Effector memory CD4-positive, alpha-beta T cell (primary cell): ENCODE data around the gene MAGI1.
"Not testable (repeated sequence)": the region's sequence is repeated elsewhere in the genome, so short reads cannot be mapped to it uniquely, and the experiment has no call there.

ENCODE experiments used
- DNase-seq, 3 donors: peaks; one replicate each; pipeline ENCODE4 v3.0.0-alpha.2; 2020
- H3K27ac ChIP-seq: 2 replicates; pipeline ENCODE4 v1.7.0; 2013; ENCODE audit warnings: mild to moderate bottlenecking, low read length, moderate library complexity; ENCODE audit not compliant: insufficient read depth, poor library complexity, severe bottlenecking
- H3K27me3 ChIP-seq: replicated peaks from 2 replicates; pipeline ENCODE4 v1.7.0; 2013; ENCODE audit warnings: mild to moderate bottlenecking, low read length; ENCODE audit not compliant: insufficient read depth, control insufficient read depth, poor library complexity, severe bottlenecking
- H3K36me3 ChIP-seq: 2 replicates; pipeline ENCODE4 v1.7.0; 2013; ENCODE audit warnings: mild to moderate bottlenecking, low read length, moderate library complexity; ENCODE audit not compliant: control insufficient read depth, insufficient read depth
- H3K4me1 ChIP-seq: 2 replicates; pipeline ENCODE4 v1.7.0; 2013; ENCODE audit warnings: low read length, mild to moderate bottlenecking; ENCODE audit not compliant: control insufficient read depth, insufficient read depth, poor library complexity, severe bottlenecking
- H3K4me3 ChIP-seq: 2 replicates; pipeline ENCODE4 v1.7.0; 2013; ENCODE audit warnings: low read length, low read depth, mild to moderate bottlenecking; ENCODE audit not compliant: insufficient read depth, poor library complexity, severe bottlenecking
- H3K9me3 ChIP-seq: 2 replicates; pipeline ENCODE4 v1.7.0; 2013; ENCODE audit warnings: mild to moderate bottlenecking, low read length, moderate library complexity; ENCODE audit not compliant: control insufficient read depth

The MAGI1 gene

GRCh38 chr3:65615329-65615728 is 423.4 kb downstream of the MAGI1 start:
- H3K4me3 ChIP-seq, result no peak overlapping the region
- H3K27ac ChIP-seq, result no peak overlapping the region
- no peaks in the 10 kb centered on the region for H3K27me3 ChIP-seq
- no peaks in the 10 kb centered on the region for H3K36me3 ChIP-seq
- no peaks in the 10 kb centered on the region for H3K4me1 ChIP-seq
- DNase-seq, result no peak
- H3K9me3 ChIP-seq, result no peaks in the 10 kb centered on the region

DNA sequence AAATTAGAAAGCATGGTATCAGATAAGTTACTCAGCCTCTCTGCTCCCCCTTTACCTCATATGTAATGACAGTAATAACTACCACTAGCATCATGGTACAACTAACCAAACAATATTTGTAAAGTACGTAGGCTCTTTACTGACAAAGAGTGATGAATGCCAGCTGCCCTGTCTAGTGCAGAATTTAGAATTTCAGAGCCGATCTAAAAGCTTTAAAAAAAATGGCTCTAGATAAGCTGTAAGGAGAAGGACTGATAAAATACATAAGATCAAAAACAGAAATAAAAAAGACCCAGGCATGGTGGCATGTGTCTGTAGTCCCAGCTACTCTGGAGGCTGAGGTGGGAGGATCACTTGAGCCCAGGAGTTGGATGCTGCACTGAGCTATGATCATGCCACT is 424.1 kb downstream of the MAGI1 start:
- no peaks in the 10 kb centered on the region for H3K36me3 ChIP-seq
- H3K27me3 ChIP-seq, result no peaks in the 10 kb centered on the region
- no peaks in the 10 kb centered on the region for H3K9me3 ChIP-seq
- no peak overlapping the region for H3K27ac ChIP-seq
- DNase-seq, result no peak
- H3K4me3 ChIP-seq, result no peak overlapping the region
- no peaks in the 10 kb centered on the region for H3K4me1 ChIP-seq

- not testable (repeated sequence) for H3K4me3 ChIP-seq, H3K36me3 ChIP-seq, H3K9me3 ChIP-seq, H3K27ac ChIP-seq, DNase-seq, H3K4me1 ChIP-seq, H3K27me3 ChIP-seq
Measured at GRCh38 chr3:65607965-65608460, 430.7 kb downstream of the MAGI1 start.

DNA sequence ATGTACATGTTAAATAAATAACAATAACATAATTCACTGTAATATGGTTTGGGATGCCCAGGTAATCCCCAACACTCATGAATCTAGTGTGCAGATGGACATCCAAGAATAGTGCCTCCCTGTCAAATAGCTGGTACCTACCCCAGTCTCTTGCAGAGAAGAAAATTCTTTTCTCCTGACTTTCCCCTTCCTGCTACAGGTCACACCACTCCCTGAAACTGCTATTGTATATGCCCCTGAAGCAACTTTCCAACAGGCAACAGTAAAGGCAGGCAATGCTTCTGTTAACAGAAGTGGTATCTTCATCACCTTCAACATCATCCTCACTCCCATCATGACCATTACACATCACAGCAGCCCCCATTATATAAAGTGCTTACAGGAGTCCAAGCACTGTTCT is 431.6 kb downstream of the MAGI1 start:
- Histone ChIP-seq H3K4me1 (no peaks in the 10 kb centered on the region), H3K27ac (no peak overlapping the region), H3K9me3 (no peaks in the 10 kb centered on the region), H3K36me3 (no peaks in the 10 kb centered on the region), H3K27me3 (no peaks in the 10 kb centered on the region), H3K4me3 (no peak overlapping the region)
- DNase-seq, result no peak

- no peaks in the 10 kb centered on the region for H3K27me3 ChIP-seq
- H3K9me3 ChIP-seq, result no peaks in the 10 kb centered on the region
- no peak for DNase-seq
- H3K4me3 ChIP-seq, result no peak overlapping the region
- H3K27ac ChIP-seq, result no peak overlapping the region
- H3K4me1 ChIP-seq, result no peaks in the 10 kb centered on the region
- H3K36me3 ChIP-seq, result no peaks in the 10 kb centered on the region
Measured at GRCh38 chr3:65605876-65606432, 432.8 kb downstream of the MAGI1 start.

- H3K9me3 ChIP-seq, result no peaks in the 10 kb centered on the region
- H3K4me1 ChIP-seq, result no peaks in the 10 kb centered on the region
- no peak overlapping the region for H3K4me3 ChIP-seq
- no peak for DNase-seq
- no peaks in the 10 kb centered on the region for H3K27me3 ChIP-seq
- H3K36me3 ChIP-seq, result no peaks in the 10 kb centered on the region
- no peak overlapping the region for H3K27ac ChIP-seq
Measured at GRCh38 chr3:65604863-65605526, 433.7 kb downstream of the MAGI1 start.

GRCh38 chr3:65603631-65604030 is 435.1 kb downstream of the MAGI1 start:
- Histone ChIP-seq H3K9me3 (no peaks in the 10 kb centered on the region), H3K4me3 (no peak overlapping the region), H3K4me1 (no peaks in the 10 kb centered on the region), H3K36me3 (no peaks in the 10 kb centered on the region), H3K27ac (no peak overlapping the region), H3K27me3 (no peaks in the 10 kb centered on the region)
- no peak for DNase-seq

DNA sequence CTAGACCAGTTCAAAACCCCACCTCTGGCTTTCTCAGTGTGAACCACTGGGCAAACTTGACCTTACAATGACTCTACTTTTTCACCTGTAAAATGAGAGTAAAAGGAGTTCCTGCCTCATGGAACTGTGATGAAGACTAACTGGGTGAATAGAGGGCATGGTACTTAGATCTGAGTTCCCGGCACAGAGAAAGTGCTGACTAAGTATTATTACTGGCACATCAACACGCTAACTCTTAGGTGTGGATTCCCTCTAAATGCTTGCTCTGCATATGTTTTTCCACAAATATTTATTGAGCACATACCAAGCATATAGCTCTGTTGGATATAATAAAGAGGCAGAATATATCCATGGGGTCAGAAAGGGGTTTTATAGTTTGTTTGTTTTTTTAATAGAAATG is 437.8 kb downstream of the MAGI1 start:
- Histone ChIP-seq H3K36me3 (no peaks in the 10 kb centered on the region), H3K4me3 (no peak overlapping the region), H3K27ac (no peak overlapping the region), H3K27me3 (no peaks in the 10 kb centered on the region), H3K9me3 (no peaks in the 10 kb centered on the region), H3K4me1 (no peaks in the 10 kb centered on the region)
- DNase-seq, result no peak

GRCh38 chr3:65597952-65598413 is 440.7 kb downstream of the MAGI1 start:
- H3K4me1 ChIP-seq, result no peaks in the 10 kb centered on the region
- no peak overlapping the region for H3K27ac ChIP-seq
- H3K36me3 ChIP-seq, result no peaks in the 10 kb centered on the region
- DNase-seq, result no peak
- H3K4me3 ChIP-seq, result no peak overlapping the region
- no peaks in the 10 kb centered on the region for H3K9me3 ChIP-seq
- no peaks in the 10 kb centered on the region for H3K27me3 ChIP-seq

DNA sequence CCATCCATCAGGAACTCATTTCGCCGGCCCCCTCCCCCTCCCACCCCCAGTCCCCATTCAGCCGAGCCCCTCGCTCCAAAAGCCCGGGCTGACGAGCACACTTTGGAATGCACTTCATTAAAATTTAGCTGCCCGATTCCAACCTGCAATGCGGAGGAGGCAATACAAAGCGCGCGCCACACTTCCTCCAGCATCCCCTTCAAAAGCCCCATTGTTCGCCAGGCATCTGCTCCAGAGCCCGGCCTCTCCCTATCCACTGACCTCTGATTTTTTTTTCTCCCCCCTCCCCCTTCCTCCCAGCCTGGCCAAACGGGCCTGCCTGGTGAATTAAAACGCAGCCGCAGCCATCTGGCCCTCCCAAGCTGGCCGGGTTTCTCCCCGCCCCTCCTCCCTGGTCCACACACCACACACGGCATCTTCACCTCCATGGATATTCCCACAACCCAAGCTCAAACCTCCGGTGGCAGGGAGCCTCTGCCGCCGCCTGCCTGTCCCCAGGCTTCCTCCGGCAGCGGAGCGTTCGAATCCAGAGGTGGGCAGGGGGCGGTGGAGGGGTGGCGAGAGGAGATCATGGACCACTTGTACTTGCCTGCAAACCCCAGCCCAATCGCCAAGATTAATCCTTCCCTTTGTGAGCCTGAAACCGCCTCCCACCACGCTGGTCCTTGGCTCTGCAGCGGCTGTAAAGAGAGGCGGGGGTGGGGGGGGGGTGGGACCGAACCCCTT is 441.3 kb downstream of the MAGI1 start:
- DNase-seq, result no peak
- no peaks in the 10 kb centered on the region for H3K36me3 ChIP-seq
- no peaks in the 10 kb centered on the region for H3K27me3 ChIP-seq
- no peak overlapping the region for H3K27ac ChIP-seq
- no peaks in the 10 kb centered on the region for H3K9me3 ChIP-seq
- H3K4me1 ChIP-seq, result no peaks in the 10 kb centered on the region
- H3K4me3 ChIP-seq, result no peak overlapping the region
